Esophagus muscularis mucosa (tissue), 4 donors: ENCODE data around the gene GPX2. TPM values are rescaled to one million over a fixed set of nuclear protein-coding genes. Genes with fewer than 3 reads are reported as not detected.
A peak's percentile ranks its signal among the peaks of the same experiment; 100 is the strongest.

ENCODE experiments used
- DNase-seq: peaks from one replicate; pipeline ENCODE4 v3.0.0-alpha.2; 2017; ENCODE audit errors: extremely low spot score
- H3K27ac ChIP-seq, 4 donors: fragments of 200-600 bp; sonication (generic); replicated peaks in 1 of 4; 1 replicate in 3 of 4; 2 replicates in 1 of 4; pipeline ENCODE4 v1.5.1; 2016 to 2019; ENCODE audit warnings: mild to moderate bottlenecking in 1 of 4
- H3K27me3 ChIP-seq, 4 donors: fragments of 200-600 bp; sonication (generic); one replicate each; pipeline versions ENCODE4 v1.5.1 to v1.6.0; 2016 to 2019
- H3K36me3 ChIP-seq, 4 donors: fragments of 200-600 bp; sonication (generic); one replicate each; pipeline ENCODE4 v1.5.1; 2016 to 2019
- H3K4me1 ChIP-seq, 4 donors: fragments of 200-600 bp; sonication (generic); one replicate each; pipeline ENCODE4 v1.5.1; 2016 to 2019
- H3K4me3 ChIP-seq, 4 donors: fragments of 200-600 bp; sonication (generic); 1 replicate in 2 of 4; 2 replicates in 2 of 4; pipeline ENCODE4 v1.5.1; 2016 to 2019; ENCODE audit warnings: mild to moderate bottlenecking in 4 of 4, moderate library complexity in 1 of 4
- H3K9me3 ChIP-seq, 4 donors: fragments of 200-600 bp; sonication (generic); 1 replicate in 3 of 4; 2 replicates in 1 of 4; pipeline ENCODE4 v1.5.1; 2016 to 2019
- EP300 ChIP-seq: sonication (generic); formaldehyde crosslinking; IDR thresholded peaks from one replicate; pipeline ENCODE4 v1.6.1; 2017; ENCODE audit warnings: antibody characterized with exemption
- POLR2A ChIP-seq: fragments of 450-650 bp; IDR thresholded peaks from one replicate; pipeline ENCODE4 v1.6.1; 2017; ENCODE audit warnings: antibody characterized with exemption, moderate library complexity, mild to moderate bottlenecking, low read depth
- POLR2AphosphoS5 ChIP-seq, 2 donors: sonication (generic); formaldehyde crosslinking; IDR thresholded peaks; one replicate each; pipeline ENCODE4 v1.6.1; 2017; ENCODE audit warnings: antibody characterized with exemption in 2 of 2
- WGBS: methylation state at CpG from one replicate; pipeline ENCODE4 v1.1.5; 2018; 5-methylcytosine and 5-hydroxymethylcytosine counted together
- intact Hi-C: fragments of 100-400 bp; cut with DNase I; formaldehyde crosslinking; loops from one replicate; pipeline ENCODE4 v1.15.1; 2023
- total RNA-seq, 4 donors: library from RNA; depleted of rRNA; stranded (reverse); fragments of >200 nt; gene quantifications; one replicate each; pipeline versions ENCODE4 v1.1.0 to v1.2.1, GENCODE V29; 2016
- TF ChIP-seq, protein P1 (sequence below), 3 experiments: fragments of 200-600 bp in 2 of 3; fragments of 450-650 bp in 1 of 3; sonication (generic) in 2 of 3; IDR thresholded peaks; one replicate each; pipeline ENCODE4 v1.5.1; 2017 to 2019; ENCODE audit warnings: antibody characterized with exemption in 3 of 3, mild to moderate bottlenecking in 2 of 3, moderate library complexity in 1 of 3

Gene GPX2
- total RNA-seq, 4 donors from 2014 or later = not detected

DNA sequence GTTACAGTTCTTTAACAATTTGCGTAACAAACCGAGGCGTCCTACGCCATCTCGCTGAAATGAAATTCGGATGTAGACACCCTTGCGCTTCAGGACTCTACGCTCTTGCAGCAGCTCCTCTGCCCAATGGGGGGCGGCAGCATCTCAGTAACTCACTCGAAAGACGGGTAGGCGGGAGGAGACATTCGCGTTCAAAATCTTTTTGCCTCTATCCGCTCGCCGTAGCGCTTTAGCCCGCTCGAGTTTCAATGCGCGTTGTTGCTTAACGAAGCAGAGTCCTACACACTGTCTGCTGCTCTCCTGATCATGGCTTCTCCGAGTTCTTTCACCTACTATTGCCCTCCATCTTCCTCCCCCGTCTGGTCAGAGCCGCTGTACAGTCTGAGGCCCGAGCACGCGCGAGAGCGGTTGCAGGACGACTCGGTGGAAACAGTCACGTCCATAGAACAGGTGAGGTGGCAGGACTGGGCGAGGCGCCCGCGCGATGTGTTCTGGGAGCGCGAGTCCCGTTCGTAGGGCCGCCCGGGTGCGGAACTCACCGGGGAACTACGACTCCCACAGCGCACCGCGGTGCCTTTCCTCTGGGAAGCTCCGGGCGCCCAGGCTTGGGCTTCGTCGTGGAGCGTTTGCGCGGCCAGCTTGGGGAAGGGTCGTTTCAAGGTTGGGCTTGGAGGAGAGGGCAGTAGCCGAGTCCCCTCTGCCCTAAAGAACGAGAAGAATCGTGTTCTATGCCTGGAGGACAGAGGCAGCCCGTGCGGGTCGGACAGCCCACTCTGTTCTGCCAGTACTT is 44.3 kb upstream of the GPX2 start, which contains the start of gene FNTB:
Gene FNTB (plus strand): TSS at position 248 of the 790 bp plus-strand sequence. CDS start 59 bp downstream, at position 307.
- peak; percentile 98 for DNase-seq
- TF ChIP-seq POLR2A (no peak), POLR2AphosphoS5 (IDR thresholded peaks at IDR 0.05) (peak; percentile 76 to 85), EP300 (no peak)
- TF ChIP-seq, protein P1, sequence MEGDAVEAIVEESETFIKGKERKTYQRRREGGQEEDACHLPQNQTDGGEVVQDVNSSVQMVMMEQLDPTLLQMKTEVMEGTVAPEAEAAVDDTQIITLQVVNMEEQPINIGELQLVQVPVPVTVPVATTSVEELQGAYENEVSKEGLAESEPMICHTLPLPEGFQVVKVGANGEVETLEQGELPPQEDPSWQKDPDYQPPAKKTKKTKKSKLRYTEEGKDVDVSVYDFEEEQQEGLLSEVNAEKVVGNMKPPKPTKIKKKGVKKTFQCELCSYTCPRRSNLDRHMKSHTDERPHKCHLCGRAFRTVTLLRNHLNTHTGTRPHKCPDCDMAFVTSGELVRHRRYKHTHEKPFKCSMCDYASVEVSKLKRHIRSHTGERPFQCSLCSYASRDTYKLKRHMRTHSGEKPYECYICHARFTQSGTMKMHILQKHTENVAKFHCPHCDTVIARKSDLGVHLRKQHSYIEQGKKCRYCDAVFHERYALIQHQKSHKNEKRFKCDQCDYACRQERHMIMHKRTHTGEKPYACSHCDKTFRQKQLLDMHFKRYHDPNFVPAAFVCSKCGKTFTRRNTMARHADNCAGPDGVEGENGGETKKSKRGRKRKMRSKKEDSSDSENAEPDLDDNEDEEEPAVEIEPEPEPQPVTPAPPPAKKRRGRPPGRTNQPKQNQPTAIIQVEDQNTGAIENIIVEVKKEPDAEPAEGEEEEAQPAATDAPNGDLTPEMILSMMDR (IDR thresholded peaks at IDR 0.05) = peak; percentile 79 to 90 (median 82)
- Histone ChIP-seq H3K36me3 (no peaks in the 10 kb centered on the region), H3K9me3 (no peaks in the 10 kb centered on the region), H3K4me3 (peak within 1 kb of the TSS; percentile 66 to 86 (median 72)), H3K27ac (peak within 1 kb of the TSS; percentile 79 to 89 (median 87)), H3K4me1 (peaks cover 9 to 39% (median 29%) of the 10 kb centered on the region in 4 donors), H3K27me3 (no peaks in the 10 kb centered on the region)
- intact Hi-C loops = loop anchor here (1.0 to 10.0 kb wide), 4 partner anchors 34 to 838 kb away; partner anchors contain the start of genes FUT8 and MAX
- WGBS = under 1% methylated on average over 60 of the region's 65 CpGs

DNA sequence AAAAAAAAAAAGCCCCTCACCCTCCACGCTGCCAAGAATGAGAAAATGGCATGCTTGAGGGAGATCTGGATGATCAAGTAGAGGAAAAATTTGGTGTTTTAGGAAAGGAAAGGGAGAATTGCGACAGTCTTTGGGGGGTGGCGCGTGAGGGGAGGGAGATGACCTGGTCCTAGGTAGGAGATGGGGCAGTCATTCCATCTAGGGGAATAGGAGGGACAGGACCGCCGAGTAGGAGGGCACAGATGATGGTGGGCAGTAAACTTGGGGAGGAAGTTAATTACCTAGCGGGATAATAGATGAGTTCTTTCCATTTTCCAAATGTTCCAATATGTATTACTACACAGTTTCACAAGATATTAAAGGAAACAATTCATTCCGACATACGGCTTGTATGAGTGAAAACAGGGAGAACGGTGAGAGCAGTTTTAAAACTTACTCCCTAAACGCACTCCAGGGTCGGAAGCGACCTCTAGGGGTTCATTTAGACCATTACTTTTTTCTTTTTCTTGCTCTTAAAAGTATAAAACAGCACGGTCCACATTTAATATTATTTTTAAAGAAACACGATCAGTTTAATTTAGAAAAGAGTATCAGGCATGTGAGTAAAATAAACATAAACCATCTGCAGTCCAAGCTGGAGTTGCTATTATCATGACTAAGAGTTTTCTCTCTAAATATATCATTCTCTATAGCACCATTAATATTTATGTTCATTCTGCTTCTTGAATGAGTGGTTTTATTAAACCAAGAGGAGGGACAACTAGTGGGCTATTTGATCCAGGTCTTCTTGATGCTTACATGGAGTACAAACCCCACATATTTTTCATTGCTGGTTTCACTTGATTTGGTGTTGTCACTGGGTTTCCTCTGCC is 41.1 kb upstream of the GPX2 start:
- intact Hi-C loops = loop anchor here (2.0 to 10.0 kb wide), 2 partner anchors 163 to 841 kb away; no protein-coding TSS in a partner anchor
- H3K4me3 ChIP-seq = peak overlapping the region in 3 of 4 donors; percentile 12 to 37 (median 30)
- H3K36me3 ChIP-seq = no peaks in the 10 kb centered on the region
- H3K4me1 ChIP-seq = peaks cover 9 to 28% (median 22%) of the 10 kb centered on the region in 4 donors
- H3K27ac ChIP-seq = no peak overlapping the region
- 4% methylated on average over 15 of the region's 15 CpGs for WGBS
- H3K9me3 ChIP-seq = no peaks in the 10 kb centered on the region
- TF ChIP-seq POLR2AphosphoS5 (IDR thresholded peaks at IDR 0.05) = no peak
- TF ChIP-seq, protein P1 (IDR thresholded peaks at IDR 0.05) = peak; percentile 68 to 75 (median 72)
- no peak for DNase-seq
- H3K27me3 ChIP-seq = no peaks in the 10 kb centered on the region

DNA sequence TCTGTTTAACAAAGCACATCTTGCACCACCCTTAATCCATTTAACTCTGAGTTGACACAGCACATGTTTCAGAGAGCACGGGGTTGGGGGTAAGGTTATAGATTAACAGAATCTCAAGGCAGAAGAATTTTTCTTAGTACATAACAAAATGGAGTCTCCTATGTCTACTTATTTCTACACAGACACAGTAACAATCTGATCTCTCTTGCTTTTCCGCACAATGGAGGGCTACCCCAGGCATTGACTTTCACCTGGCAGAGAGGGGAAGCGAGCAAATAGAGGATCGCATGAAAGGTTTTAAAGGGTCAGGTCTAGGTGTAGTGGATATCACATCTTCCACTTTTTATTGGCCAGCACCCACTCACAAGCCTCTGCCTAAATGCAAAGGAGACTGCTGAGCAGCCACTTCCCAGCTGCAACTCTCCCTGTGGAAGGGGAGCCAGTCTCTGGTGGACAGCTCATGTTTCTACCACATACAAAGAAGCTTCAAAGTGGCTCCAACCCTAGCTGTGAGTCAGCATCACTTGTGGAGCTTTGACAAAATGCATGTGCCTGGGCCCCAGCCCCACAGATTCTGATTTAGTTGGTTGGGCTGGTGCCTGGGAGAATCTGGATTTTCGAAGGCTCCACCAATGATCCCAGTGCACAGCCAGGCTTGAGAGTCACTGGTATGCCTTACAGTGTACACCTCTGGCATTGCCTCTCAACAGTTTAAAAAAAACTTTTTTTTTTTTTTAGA is 37.0 kb upstream of the GPX2 start:
- intact Hi-C loops = loop anchor here (10.0 kb wide), 1 partner anchor 845 kb away; no protein-coding TSS in a partner anchor
- TF ChIP-seq, protein P1 (IDR thresholded peaks at IDR 0.05) = no peak
- TF ChIP-seq EP300 (no peak), POLR2AphosphoS5 (IDR thresholded peaks at IDR 0.05) (no peak), POLR2A (no peak)
- H3K36me3 ChIP-seq = no peaks in the 10 kb centered on the region
- no peak overlapping the region for H3K27ac ChIP-seq
- no peaks in the 10 kb centered on the region for H3K9me3 ChIP-seq
- WGBS = 89% methylated on average over 5 of the region's 5 CpGs
- H3K4me3 ChIP-seq = no peak overlapping the region
- H3K4me1 ChIP-seq = peaks cover 0 to 7% (median 5%) of the 10 kb centered on the region in 4 donors
- no peaks in the 10 kb centered on the region for H3K27me3 ChIP-seq
- no peak for DNase-seq

- TF ChIP-seq POLR2AphosphoS5 (IDR thresholded peaks at IDR 0.05) = no peak
- TF ChIP-seq POLR2A = no peak
- no peak for TF ChIP-seq EP300
- TF ChIP-seq, protein P1 (IDR thresholded peaks at IDR 0.05) = no peak
- Histone ChIP-seq H3K4me3 (no peak overlapping the region), H3K27ac (no peak overlapping the region), H3K9me3 (no peaks in the 10 kb centered on the region), H3K36me3 (no peaks in the 10 kb centered on the region), H3K27me3 (peaks cover 0 to 11% (median 0%) of the 10 kb centered on the region in 4 donors), H3K4me1 (peaks cover 7 to 23% (median 20%) of the 10 kb centered on the region in 4 donors)
- no peak for DNase-seq
- intact Hi-C loops = no loop called here
- WGBS = 77% methylated on average over 8 of the region's 8 CpGs
Observed at GRCh38 chr14:64974563-64974962, 32.0 kb upstream of the GPX2 start.
